ENCODE data around the gene BMERB1.

Gene BMERB1

DNA sequence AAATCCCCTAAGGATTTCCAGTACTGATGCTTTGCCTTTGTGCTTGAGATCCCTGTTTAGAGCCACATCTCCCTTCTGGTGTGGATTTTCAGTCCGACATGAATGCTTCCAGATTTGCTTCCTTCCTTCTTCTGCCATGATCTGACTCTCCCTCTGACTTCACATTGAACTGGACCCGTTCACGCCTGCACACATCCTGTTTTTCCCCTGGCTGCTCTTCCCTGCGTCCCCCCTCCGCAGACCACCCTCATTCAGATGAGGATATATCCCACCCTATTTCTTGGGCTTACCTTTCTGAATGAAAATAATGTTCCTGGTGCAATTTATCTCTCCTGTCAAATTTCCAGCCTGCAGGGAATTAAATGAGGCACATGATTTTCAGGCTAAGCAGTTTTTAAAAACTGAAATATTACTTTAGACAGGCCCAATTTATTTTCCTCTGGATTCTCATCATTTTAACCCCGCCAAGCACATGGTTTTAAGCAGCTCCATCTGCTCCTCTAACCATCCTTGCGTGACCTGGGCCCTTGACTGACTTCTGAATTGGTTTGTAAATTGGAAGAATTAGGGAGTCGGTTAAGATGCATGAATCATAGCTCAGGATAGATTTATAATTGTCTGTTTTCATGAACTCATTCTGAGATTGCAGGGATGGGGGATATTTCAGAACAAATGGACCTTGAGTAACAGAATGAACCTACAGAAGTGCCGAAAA, 59.2 kb downstream of the BMERB1 start:
- in situ Hi-C loops (cut with MboI; ENCODE audit: low sequenced_read_pairs) = no loop called here

DNA sequence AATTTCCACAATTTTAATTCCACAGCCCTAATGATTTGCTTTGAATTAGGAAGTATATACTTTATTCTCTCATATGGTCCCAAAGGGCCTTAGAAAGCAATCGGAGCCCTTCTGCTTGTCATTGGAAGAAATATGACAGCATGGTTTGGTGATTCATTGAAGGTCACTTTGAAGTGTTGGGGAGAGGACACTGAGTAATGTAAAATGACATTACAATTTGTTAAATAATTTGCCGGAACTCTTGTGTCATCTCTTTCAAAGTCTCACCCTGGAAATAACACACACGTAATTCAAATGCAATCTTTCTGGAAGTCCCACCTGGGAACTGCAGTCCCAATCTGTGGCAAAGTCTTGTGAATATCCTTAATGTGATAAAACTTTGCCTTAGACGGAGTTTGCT, 59.8 kb downstream of the BMERB1 start:
- in situ Hi-C loops (cut with MboI; ENCODE audit: low sequenced_read_pairs) = no loop called here

DNA sequence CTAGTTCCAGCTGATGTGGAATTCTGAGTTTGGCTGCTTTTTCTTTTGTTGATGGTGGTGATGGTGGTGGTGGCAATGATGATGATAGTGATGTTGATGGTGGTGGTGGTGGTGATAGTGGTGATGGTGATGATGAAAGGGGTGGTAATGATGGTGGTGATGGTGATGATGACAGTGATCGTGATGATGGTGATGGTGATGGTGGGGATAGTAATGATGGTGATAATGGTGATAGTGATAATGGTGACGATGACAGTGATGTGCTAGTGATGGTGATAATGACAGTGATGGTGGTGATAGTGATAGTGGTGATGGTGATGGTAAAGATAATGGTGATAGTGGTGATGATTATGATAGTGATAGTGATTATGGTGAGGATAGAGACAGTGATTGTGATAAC, 61.5 kb downstream of the BMERB1 start:
- in situ Hi-C loops (cut with MboI; ENCODE audit: low sequenced_read_pairs) = no loop called here

- in situ Hi-C loops (cut with MboI; ENCODE audit: low sequenced_read_pairs) = no loop called here
Measured at GRCh38 chr16:15498427-15499175, 64.2 kb downstream of the BMERB1 start.

GRCh38 chr16:15502041-15502725, 67.8 kb downstream of the BMERB1 start:
- in situ Hi-C loops (cut with MboI; ENCODE audit: low sequenced_read_pairs) = no loop called here

GRCh38 chr16:15506441-15506840, 72.1 kb downstream of the BMERB1 start:
- in situ Hi-C loops (cut with MboI; ENCODE audit: low sequenced_read_pairs) = no loop called here

- in situ Hi-C loops (cut with MboI; ENCODE audit: low sequenced_read_pairs) = no loop called here
Measured at GRCh38 chr16:15507301-15507958, 73.0 kb downstream of the BMERB1 start.

- in situ Hi-C loops (cut with MboI; ENCODE audit: low sequenced_read_pairs) = no loop called here
Measured at GRCh38 chr16:15507959-15508627, 73.7 kb downstream of the BMERB1 start.

DNA sequence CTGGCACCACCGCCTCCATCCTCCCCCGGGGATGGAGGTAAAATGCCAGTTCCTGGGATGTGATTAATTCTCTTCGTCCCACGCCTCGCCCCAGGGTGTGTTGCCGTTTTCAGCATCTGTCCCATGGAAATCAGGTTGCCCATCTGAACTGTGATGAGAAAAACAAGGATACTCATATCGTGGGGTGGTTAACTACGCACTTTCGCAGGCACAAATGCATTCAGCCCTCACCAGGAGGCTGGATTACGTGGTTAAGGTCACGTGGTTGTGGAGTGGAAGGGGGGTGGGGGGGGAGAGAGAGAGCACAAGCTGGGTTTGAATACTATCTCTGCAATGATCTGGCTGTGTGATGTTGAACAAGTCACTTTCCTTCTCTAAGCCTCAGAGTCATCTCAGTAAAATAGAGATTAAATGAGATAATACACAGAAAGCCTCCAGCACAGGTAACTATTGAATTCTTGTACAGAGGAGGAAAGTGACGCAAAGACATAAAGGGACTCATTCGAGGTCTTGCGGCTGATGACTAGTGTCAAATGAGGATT, 74.7 kb downstream of the BMERB1 start:
- in situ Hi-C loops (cut with MboI; ENCODE audit: low sequenced_read_pairs) = no loop called here

- in situ Hi-C loops (cut with MboI; ENCODE audit: low sequenced_read_pairs) = no loop called here
Measured at GRCh38 chr16:15509593-15510535, 75.5 kb downstream of the BMERB1 start.

GRCh38 chr16:15510992-15511391, 76.6 kb downstream of the BMERB1 start:
- in situ Hi-C loops (cut with MboI; ENCODE audit: low sequenced_read_pairs) = no loop called here

DNA sequence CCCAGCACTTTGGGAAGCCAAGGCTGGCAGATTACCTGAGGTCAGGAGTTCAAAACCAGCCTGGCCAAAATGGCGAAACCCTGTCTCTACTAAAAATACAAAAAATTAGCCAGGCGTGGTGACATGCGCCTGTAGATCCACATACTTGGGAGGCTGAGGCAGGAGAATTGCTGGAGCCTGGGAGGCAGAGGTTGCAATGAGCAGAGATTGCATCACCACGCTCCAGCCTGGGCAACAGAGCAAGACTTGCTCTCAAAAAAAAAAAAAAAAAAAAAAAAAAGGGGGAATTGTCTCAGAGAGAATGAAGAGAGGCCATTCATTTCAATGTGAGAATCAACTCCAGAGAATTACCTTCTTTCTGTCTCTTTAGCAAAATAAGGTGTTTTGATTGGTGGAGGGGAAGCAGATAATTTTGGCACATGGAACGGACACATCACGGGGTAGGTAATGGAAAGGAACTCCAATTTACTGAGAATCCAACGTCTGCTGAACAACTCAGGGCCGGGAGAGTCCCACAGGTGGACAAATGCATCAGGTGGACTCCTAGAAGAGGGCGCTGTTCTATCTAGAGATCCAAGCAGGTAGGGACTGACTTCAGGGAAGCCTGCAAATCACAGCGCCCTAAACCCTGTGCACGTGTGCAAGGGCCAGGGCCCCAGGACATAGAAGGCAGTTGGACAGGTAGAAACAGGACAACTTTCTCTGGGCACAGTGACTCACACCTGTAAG, 77.5 kb downstream of the BMERB1 start:
- in situ Hi-C loops (cut with MboI; ENCODE audit: low sequenced_read_pairs) = no loop called here

GRCh38 chr16:15513156-15513555, 78.8 kb downstream of the BMERB1 start:
- in situ Hi-C loops (cut with MboI; ENCODE audit: low sequenced_read_pairs) = no loop called here

GRCh38 chr16:15515992-15516391, 81.6 kb downstream of the BMERB1 start:
- in situ Hi-C loops (cut with MboI; ENCODE audit: low sequenced_read_pairs) = no loop called here

DNA sequence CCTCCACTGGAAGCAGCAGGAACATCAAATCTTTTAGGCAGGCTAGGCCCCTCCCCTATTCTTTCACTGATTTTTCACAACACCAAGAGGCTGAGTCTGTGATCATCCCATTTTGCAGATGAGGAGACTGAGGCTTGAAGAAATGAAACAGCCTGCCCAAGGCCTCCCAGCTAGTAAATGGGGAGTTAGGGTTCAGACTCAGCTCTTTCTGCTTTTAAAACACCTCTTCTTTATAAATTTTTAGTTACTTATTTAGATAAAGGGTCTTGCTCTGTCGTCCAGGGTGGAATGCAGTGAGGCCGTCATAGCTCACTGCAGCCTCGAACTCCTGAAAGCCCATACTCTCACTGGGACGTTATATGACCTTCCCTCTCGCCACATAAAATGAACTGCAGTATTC, 82.2 kb downstream of the BMERB1 start:
- in situ Hi-C loops (cut with MboI; ENCODE audit: low sequenced_read_pairs) = no loop called here

DNA sequence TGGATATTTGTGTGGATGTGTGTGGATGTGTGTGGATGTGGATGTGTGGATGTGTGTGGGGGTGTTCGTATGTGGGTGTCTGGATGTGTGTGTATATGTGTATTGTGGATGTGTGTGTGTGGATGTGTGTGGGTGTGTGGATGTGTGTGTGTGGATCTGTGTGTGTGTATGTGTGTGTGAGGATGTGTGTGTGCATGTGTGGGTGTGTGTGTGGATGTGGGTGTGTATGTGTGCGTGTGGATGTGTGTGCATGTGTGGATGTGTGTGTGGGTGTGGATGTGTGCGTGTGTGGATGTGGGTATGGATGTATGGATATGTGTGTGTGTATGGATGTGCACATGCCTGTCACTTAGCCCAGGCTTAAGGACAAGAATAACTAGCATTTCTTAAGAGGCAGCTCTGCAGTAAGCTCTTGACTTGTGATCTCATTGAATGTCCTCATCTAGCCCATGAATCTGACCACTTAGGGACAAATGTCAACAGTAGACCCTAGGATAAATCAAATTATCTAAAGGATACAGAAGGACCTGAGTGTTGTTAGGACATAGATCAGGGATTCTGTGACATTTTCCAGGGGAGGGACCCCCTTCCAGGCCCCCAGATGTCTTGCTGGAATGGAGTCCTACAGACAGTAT, 83.5 kb downstream of the BMERB1 start:
- in situ Hi-C loops (cut with MboI; ENCODE audit: low sequenced_read_pairs) = no loop called here

- in situ Hi-C loops (cut with MboI; ENCODE audit: low sequenced_read_pairs) = no loop called here
Measured at GRCh38 chr16:15518381-15519351, 84.3 kb downstream of the BMERB1 start.

Data from HL-60/S4 treated with retinoic acid at 250 ng/mL for 4 days and 3 days (cell line).